ENCODE measurements around the gene KIF3A. TPM values are rescaled to one million over a fixed set of nuclear protein-coding genes. Genes with fewer than 3 reads are reported as not detected.

The KIF3A gene
- total RNA-seq, 6 donors from 2014 or later = 10.3 to 22.3 (median 17.0) TPM

GRCh38 chr5:132782101-132782500 is 44.8 kb upstream of the KIF3A start:
- DNase-seq = no peak
- WGBS, 2 donors = 30 to 64% methylated on average over 2 to 4 of the region's 4 CpGs

DNA sequence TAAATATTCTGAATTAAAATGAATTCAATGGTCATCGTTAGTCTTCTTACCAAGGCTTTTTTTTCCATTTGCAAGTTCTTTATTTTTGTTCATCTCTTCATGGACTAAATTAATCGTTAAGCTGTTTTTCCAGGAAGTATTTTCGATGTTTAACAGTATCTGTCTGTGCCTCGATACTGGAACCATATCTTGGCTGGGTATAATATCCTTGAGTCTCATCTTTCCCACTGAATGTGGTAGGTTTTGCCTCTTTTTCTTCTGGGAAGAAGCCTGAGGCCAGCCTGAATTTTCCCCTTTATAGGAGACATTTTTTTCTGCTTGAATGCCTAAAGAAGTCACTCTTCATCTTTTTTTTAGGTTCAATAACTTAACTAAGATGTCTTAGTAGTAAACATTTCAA is 43.7 kb upstream of the KIF3A start:
- no peak overlapping the region for H3K4me3 ChIP-seq
- no peaks in the 10 kb centered on the region for H3K36me3 ChIP-seq
- TF ChIP-seq POLR2AphosphoS5 (IDR thresholded peaks at IDR 0.05) (no peak), EP300 (IDR thresholded peaks at IDR 0.05) (no peak), POLR2A (IDR thresholded peaks at IDR 0.05) (no peak)
- DNase-seq = no peak
- H3K27me3 ChIP-seq = no peaks in the 10 kb centered on the region
- ATAC-seq (ENCODE audit: low FRiP score in 2 of 2) = no peak
- no peaks in the 10 kb centered on the region for H3K9me3 ChIP-seq
- WGBS, 2 donors = 87 to 91% methylated on average over 4 of the region's 4 CpGs
- H3K4me1 ChIP-seq = peaks cover 10 to 19% (median 12%) of the 10 kb centered on the region in 4 donors
- no peak overlapping the region for H3K27ac ChIP-seq

More at GRCh38 chr5:132782101-132782500, 44.8 kb upstream of the KIF3A start:
- Histone ChIP-seq H3K36me3 (no peaks in the 10 kb centered on the region), H3K4me1 (peaks cover 5 to 11% (median 7%) of the 10 kb centered on the region in 4 donors), H3K4me3 (no peak overlapping the region), H3K9me3 (no peaks in the 10 kb centered on the region), H3K27me3 (no peaks in the 10 kb centered on the region), H3K27ac (no peak overlapping the region)
- ATAC-seq (ENCODE audit: low FRiP score in 2 of 2) = peak in 1 of 2 donors; percentile 38
- no peak for TF ChIP-seq POLR2A (IDR thresholded peaks at IDR 0.05)
- TF ChIP-seq CTCF (IDR thresholded peaks at IDR 0.05) = no peak
- no peak for TF ChIP-seq POLR2AphosphoS5 (IDR thresholded peaks at IDR 0.05)
- TF ChIP-seq EP300 (IDR thresholded peaks at IDR 0.05) = no peak

GRCh38 chr5:132780577-132780976 is 43.2 kb upstream of the KIF3A start:
- no peak overlapping the region for H3K27ac ChIP-seq
- TF ChIP-seq POLR2A (IDR thresholded peaks at IDR 0.05) (no peak), POLR2AphosphoS5 (IDR thresholded peaks at IDR 0.05) (no peak), CTCF (IDR thresholded peaks at IDR 0.05) (no peak), EP300 (IDR thresholded peaks at IDR 0.05) (no peak)
- ATAC-seq (ENCODE audit: low FRiP score in 2 of 2) (no peak), DNase-seq (no peak)
- H3K9me3 ChIP-seq = no peaks in the 10 kb centered on the region
- H3K4me3 ChIP-seq = no peak overlapping the region
- peaks cover 14 to 23% (median 15%) of the 10 kb centered on the region in 4 donors for H3K4me1 ChIP-seq
- H3K36me3 ChIP-seq = no peaks in the 10 kb centered on the region
- WGBS, 2 donors = 84 to 89% methylated on average over 1 of the region's 1 CpG
- no peaks in the 10 kb centered on the region for H3K27me3 ChIP-seq

GRCh38 chr5:132779961-132780360 is 42.6 kb upstream of the KIF3A start:
- Histone ChIP-seq H3K4me3 (no peak overlapping the region), H3K27ac (no peak overlapping the region), H3K36me3 (no peaks in the 10 kb centered on the region), H3K9me3 (no peaks in the 10 kb centered on the region), H3K4me1 (peaks cover 20 to 29% (median 21%) of the 10 kb centered on the region in 4 donors), H3K27me3 (no peaks in the 10 kb centered on the region)
- DNase-seq = no peak
- 95 to 99% methylated on average over 3 of the region's 3 CpGs for WGBS, 2 donors
- TF ChIP-seq CTCF (IDR thresholded peaks at IDR 0.05) = no peak
- no peak for TF ChIP-seq EP300 (IDR thresholded peaks at IDR 0.05)
- TF ChIP-seq POLR2A (IDR thresholded peaks at IDR 0.05) = no peak
- TF ChIP-seq POLR2AphosphoS5 (IDR thresholded peaks at IDR 0.05) = no peak
- no peak for ATAC-seq (ENCODE audit: low FRiP score in 2 of 2)

DNA sequence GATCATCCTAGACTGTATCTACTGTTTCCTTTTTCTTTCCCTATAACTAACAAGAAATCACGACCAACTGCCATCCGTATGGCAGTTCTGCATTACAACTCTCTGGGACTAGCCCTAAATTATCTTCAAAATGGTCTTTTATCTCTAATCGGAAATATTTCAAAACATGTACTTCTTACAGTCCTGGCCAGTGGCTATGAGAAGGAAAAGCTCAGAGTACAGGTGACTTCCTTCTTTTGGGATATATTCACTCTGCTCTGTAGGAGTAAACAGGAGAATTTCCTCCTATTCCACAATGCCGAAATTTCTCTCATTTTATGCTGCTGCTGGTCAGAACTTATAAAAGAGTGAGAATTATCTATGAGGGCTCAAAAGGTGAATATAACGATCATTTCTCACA is 41.5 kb upstream of the KIF3A start:
- DNase-seq (no peak), ATAC-seq (ENCODE audit: low FRiP score in 2 of 2) (no peak)
- Histone ChIP-seq H3K9me3 (no peaks in the 10 kb centered on the region), H3K36me3 (no peaks in the 10 kb centered on the region), H3K4me3 (no peak overlapping the region), H3K27ac (no peak overlapping the region), H3K27me3 (no peaks in the 10 kb centered on the region), H3K4me1 (peaks cover 22 to 38% (median 23%) of the 10 kb centered on the region in 4 donors)
- TF ChIP-seq POLR2A (IDR thresholded peaks at IDR 0.05) = no peak
- TF ChIP-seq EP300 (IDR thresholded peaks at IDR 0.05) = no peak
- TF ChIP-seq CTCF (IDR thresholded peaks at IDR 0.05) = no peak
- TF ChIP-seq POLR2AphosphoS5 (IDR thresholded peaks at IDR 0.05) = no peak
- 72 to 79% methylated on average over 5 of the region's 5 CpGs for WGBS, 2 donors
